PC-9 (cell line): ENCODE data around the gene ADGB. TPM values are rescaled to one million over a fixed set of nuclear protein-coding genes. Genes with fewer than 3 reads are reported as not detected.
"Not testable (repeated sequence)": the region's sequence is repeated elsewhere in the genome, so short reads cannot be mapped to it uniquely, and the experiment has no call there.

Experiments used
- BruUV-seq: library from RNA; stranded (reverse); fragments of 400-500 nt; replicated peaks from 2 replicates; lab custom pipeline; 2021; lab: Mats Ljungman, UMichigan
- CTCF ChIA-PET: fragments of 300-600 bp; sonication (Branson Sonifier 250); formaldehyde crosslinking; loops from one replicate; lab custom pipeline; 2022; ENCODE audit warnings: antibody characterized with exemption; lab: Charles Lee
- POLR2A ChIA-PET: fragments of 300-600 bp; sonication (Branson Sonifier 250); formaldehyde crosslinking; loops from one replicate; lab custom pipeline; 2022; ENCODE audit warnings: antibody characterized with exemption; ENCODE audit not compliant: unreplicated experiment; lab: Charles Lee
- DNase-seq, 2 experiments: peaks; one replicate each; pipeline versions ENCODE4 v3.0.0 to v3.0.0-alpha.2; 2015 to 2022; ENCODE audit warnings: mixed read lengths in 1 of 2
- H2AFZ ChIP-seq: fragments of 200-600 bp; sonication (generic); 2 replicates; pipeline ENCODE4 v1.8.1; 2017; ENCODE audit warnings: antibody characterized with exemption
- H3F3A ChIP-seq: fragments of 200-600 bp; sonication (generic); 2 replicates; pipeline ENCODE4 v1.8.1; 2017; ENCODE audit warnings: antibody characterized with exemption, mild to moderate bottlenecking, low read depth; ENCODE audit not compliant: insufficient read depth
- H3K27ac ChIP-seq: fragments of 200-600 bp; sonication (generic); 2 replicates; pipeline ENCODE4 v1.6.1; 2016; ENCODE audit warnings: mixed run types
- H3K27me3 ChIP-seq: fragments of 200-600 bp; sonication (generic); 2 replicates; pipeline ENCODE4 v1.6.1; 2016; ENCODE audit warnings: low read depth, mixed run types; ENCODE audit not compliant: insufficient read depth
- H3K36me3 ChIP-seq: fragments of 200-600 bp; sonication (generic); 2 replicates; pipeline ENCODE4 v1.6.1; 2016; ENCODE audit warnings: low read depth, mixed run types
- H3K4me1 ChIP-seq: fragments of 200-600 bp; sonication (generic); replicated peaks from 2 replicates; pipeline ENCODE4 v1.6.1; 2016; ENCODE audit warnings: mixed run types; ENCODE audit not compliant: insufficient read depth
- H3K4me2 ChIP-seq: fragments of 200-600 bp; sonication (generic); 2 replicates; pipeline ENCODE4 v1.6.1; 2017; ENCODE audit warnings: mixed run types
- H3K4me3 ChIP-seq: fragments of 200-600 bp; sonication (generic); 2 replicates; pipeline ENCODE4 v1.6.1; 2016; ENCODE audit warnings: mixed run types
- H3K79me2 ChIP-seq: fragments of 200-600 bp; sonication (generic); 2 replicates; pipeline ENCODE4 v1.6.1; 2017; ENCODE audit warnings: low read depth, mixed run types
- H3K9me2 ChIP-seq: fragments of 200-600 bp; sonication (generic); 2 replicates; pipeline ENCODE4 v1.8.1; 2017; ENCODE audit warnings: mild to moderate bottlenecking; ENCODE audit not compliant: insufficient read depth
- H3K9me3 ChIP-seq: fragments of 200-600 bp; sonication (generic); 2 replicates; pipeline ENCODE4 v1.8.1; 2016; ENCODE audit warnings: low read depth; ENCODE audit not compliant: insufficient read depth
- H4K20me1 ChIP-seq: fragments of 200-600 bp; sonication (generic); 2 replicates; pipeline ENCODE4 v1.8.1; 2017; ENCODE audit not compliant: insufficient read depth
- EZH2 ChIP-seq: fragments of 200-600 bp; sonication (generic); IDR thresholded peaks from 2 replicates; pipeline ENCODE4 v1.8.0; 2017; ENCODE audit warnings: antibody characterized with exemption, low read depth
- intact Hi-C: fragments of 100-400 bp; cut with micrococcal nuclease; formaldehyde crosslinking; loops from one replicate; pipeline ENCODE4 v1.10.0; 2022; ENCODE audit not compliant: unreplicated experiment
- total RNA-seq: library from RNA; stranded (reverse); gene quantifications from 2 replicates; pipeline ENCODE4 v1.2.3, GENCODE V29; 2021
- TF ChIP-seq, protein P1 (sequence below): fragments of 200-600 bp; sonication (generic); conservative IDR thresholded peaks from 2 replicates; pipeline ENCODE4 v1.6.1; 2017; ENCODE audit warnings: mixed run types, antibody characterized with exemption, mild to moderate bottlenecking, moderate library complexity

The ADGB gene
- total RNA-seq, 1 experiment from 2014 or later = not detected

GRCh38 chr6:146813554-146813953 lies 214.8 kb downstream of the ADGB start:
- Histone ChIP-seq H3K9me2 (no peaks in the 10 kb centered on the region), H3K4me1 (peaks cover 21% of the 10 kb centered on the region), H3K79me2 (no peaks in the 10 kb centered on the region), H3K27me3 (no peaks in the 10 kb centered on the region), H3K36me3 (no peaks in the 10 kb centered on the region), H3K27ac (peak overlapping the region; percentile 14), H4K20me1 (no peaks in the 10 kb centered on the region), H3K4me3 (peak overlapping the region; percentile 3; the same call in 1 of the 2 replicates), H3K9me3 (no peaks in the 10 kb centered on the region), H3K4me2 (peak overlapping the region; percentile 48), H3F3A (no peaks in the 10 kb centered on the region; the same call in 1 of the 2 replicates), H2AFZ (no peak overlapping the region)
- ChIA-PET POLR2A (no interaction called here), CTCF (no interaction called here)
- no peak for TF ChIP-seq EZH2
- TF ChIP-seq, protein P1, sequence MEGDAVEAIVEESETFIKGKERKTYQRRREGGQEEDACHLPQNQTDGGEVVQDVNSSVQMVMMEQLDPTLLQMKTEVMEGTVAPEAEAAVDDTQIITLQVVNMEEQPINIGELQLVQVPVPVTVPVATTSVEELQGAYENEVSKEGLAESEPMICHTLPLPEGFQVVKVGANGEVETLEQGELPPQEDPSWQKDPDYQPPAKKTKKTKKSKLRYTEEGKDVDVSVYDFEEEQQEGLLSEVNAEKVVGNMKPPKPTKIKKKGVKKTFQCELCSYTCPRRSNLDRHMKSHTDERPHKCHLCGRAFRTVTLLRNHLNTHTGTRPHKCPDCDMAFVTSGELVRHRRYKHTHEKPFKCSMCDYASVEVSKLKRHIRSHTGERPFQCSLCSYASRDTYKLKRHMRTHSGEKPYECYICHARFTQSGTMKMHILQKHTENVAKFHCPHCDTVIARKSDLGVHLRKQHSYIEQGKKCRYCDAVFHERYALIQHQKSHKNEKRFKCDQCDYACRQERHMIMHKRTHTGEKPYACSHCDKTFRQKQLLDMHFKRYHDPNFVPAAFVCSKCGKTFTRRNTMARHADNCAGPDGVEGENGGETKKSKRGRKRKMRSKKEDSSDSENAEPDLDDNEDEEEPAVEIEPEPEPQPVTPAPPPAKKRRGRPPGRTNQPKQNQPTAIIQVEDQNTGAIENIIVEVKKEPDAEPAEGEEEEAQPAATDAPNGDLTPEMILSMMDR = no peak
- peak in 1 of 2 experiments; percentile 80 for DNase-seq
- BruUV-seq = no TSS peak
- intact Hi-C loops = no loop called here

DNA sequence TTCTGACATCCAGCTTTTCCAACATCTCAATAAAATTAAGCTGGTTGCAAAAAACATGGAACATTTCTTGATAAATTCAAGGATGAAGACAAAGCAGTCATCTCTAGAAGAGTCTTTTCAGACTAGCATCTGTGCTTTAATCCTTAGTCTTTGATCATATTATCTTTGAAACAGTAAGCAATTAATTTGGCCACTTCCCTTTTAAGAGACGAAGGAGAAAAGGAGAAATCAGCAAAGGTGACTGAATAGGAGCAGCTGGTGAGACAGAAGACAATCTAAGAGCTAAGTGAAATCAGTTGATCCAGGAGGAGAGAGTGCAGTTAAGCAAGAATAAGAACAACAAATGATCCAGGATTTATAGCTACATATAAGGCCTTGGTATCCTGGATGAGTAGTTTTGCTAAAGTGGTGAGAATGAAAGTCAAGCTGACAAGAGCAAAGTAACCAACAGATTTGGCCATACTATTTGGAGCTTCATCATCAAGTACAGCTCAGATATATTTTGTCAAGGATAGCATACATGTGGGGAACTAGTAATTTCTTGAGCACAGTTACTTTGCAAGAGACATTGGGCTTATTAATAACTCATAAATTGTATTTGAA lies 215.5 kb downstream of the ADGB start:
- Histone ChIP-seq H3K27ac (peak overlapping the region; percentile 14), H3K4me3 (no peak overlapping the region), H3K36me3 (no peaks in the 10 kb centered on the region), H3K27me3 (no peaks in the 10 kb centered on the region), H3K4me1 (peaks cover 21% of the 10 kb centered on the region), H3K4me2 (peak overlapping the region; percentile 48; the same call in 1 of the 2 replicates), H3F3A (no peaks in the 10 kb centered on the region; the same call in 1 of the 2 replicates), H3K9me3 (no peaks in the 10 kb centered on the region), H4K20me1 (no peaks in the 10 kb centered on the region), H2AFZ (0 out of 2 replicates have a peak overlapping the region, but pooled peaks have one; percentile 46), H3K9me2 (no peaks in the 10 kb centered on the region), H3K79me2 (no peaks in the 10 kb centered on the region)
- POLR2A ChIA-PET = no interaction called here
- DNase-seq = no peak
- no TSS peak for BruUV-seq
- no peak for TF ChIP-seq EZH2
- TF ChIP-seq, protein P1 = no peak
- CTCF ChIA-PET = interaction anchor here (0.6 kb wide), 1 partner anchor 693 kb away, joined by 6 read pairs; no protein-coding TSS in a partner anchor
- intact Hi-C loops = no loop called here

GRCh38 chr6:146815511-146816462 lies 217.0 kb downstream of the ADGB start:
- H3K4me2 ChIP-seq, DNase-seq, H2AFZ ChIP-seq, BruUV-seq, H3K27ac ChIP-seq, CTCF ChIA-PET, intact Hi-C loops, H3K79me2 ChIP-seq, H3K9me3 ChIP-seq, H3K27me3 ChIP-seq, POLR2A ChIA-PET, H3K9me2 ChIP-seq, H4K20me1 ChIP-seq, H3F3A ChIP-seq, H3K4me3 ChIP-seq, H3K36me3 ChIP-seq: not testable (repeated sequence)
- H3K4me1 ChIP-seq = peaks cover 21% of the 10 kb centered on the region
